Endodermal cell (in vitro differentiated cells): ENCODE results near the gene SNAI1. TPM values are rescaled to one million over a fixed set of nuclear protein-coding genes. Genes with fewer than 3 reads are reported as not detected.

Source experiments
- DNase-seq: peaks from one replicate; pipeline ENCODE4 v3.0.0-alpha.2; 2017
- H3K27ac ChIP-seq: 2 replicates; pipeline ENCODE4 v1.5.1; 2013; ENCODE audit warnings: mild to moderate bottlenecking, low read depth, low read length, moderate library complexity
- H3K27me3 ChIP-seq: 2 replicates; pipeline ENCODE4 v1.6.1; 2013; ENCODE audit warnings: mild to moderate bottlenecking, low read length, moderate library complexity; ENCODE audit not compliant: insufficient read depth, control insufficient read depth, poor library complexity, severe bottlenecking
- H3K36me3 ChIP-seq: 2 replicates; pipeline ENCODE4 v1.7.0; 2013; ENCODE audit warnings: mild to moderate bottlenecking, low read length, moderate library complexity; ENCODE audit not compliant: control insufficient read depth, insufficient read depth
- H3K4me1 ChIP-seq: one replicate; pipeline ENCODE4 v1.7.0; 2013; ENCODE audit warnings: low read length; ENCODE audit not compliant: control insufficient read depth, insufficient read depth
- H3K4me3 ChIP-seq: 2 replicates; pipeline ENCODE4 v1.5.1; 2013; ENCODE audit warnings: mild to moderate bottlenecking, low read length, moderate library complexity
- H3K9ac ChIP-seq: 2 replicates; pipeline ENCODE4 v1.6.1; 2013; ENCODE audit warnings: mild to moderate bottlenecking, low read length, moderate library complexity; ENCODE audit not compliant: poor library complexity, severe bottlenecking; ENCODE audit errors: extremely low read depth
- H3K9me3 ChIP-seq: 2 replicates; pipeline ENCODE4 v1.6.1; 2013; ENCODE audit warnings: mild to moderate bottlenecking, low read length, moderate library complexity; ENCODE audit not compliant: control insufficient read depth
- H3K27ac Mint-ChIP-seq: 2 replicates; pipeline ENCODE4 v1.8.0; 2020; ENCODE audit warnings: mixed read lengths
- H3K27me3 Mint-ChIP-seq: 2 replicates; pipeline ENCODE4 v1.8.0; 2021; ENCODE audit warnings: mild to moderate bottlenecking, mixed read lengths; ENCODE audit not compliant: insufficient read depth
- H3K36me3 Mint-ChIP-seq: 2 replicates; pipeline ENCODE4 v1.8.0; 2020; ENCODE audit warnings: low read depth, mixed read lengths
- H3K4me1 Mint-ChIP-seq: 2 replicates; pipeline ENCODE4 v1.8.0; 2020; ENCODE audit warnings: mixed read lengths
- H3K4me3 Mint-ChIP-seq: 2 replicates; pipeline ENCODE4 v1.8.0; 2020; ENCODE audit warnings: mild to moderate bottlenecking, moderate library complexity, mixed read lengths
- H3K9me3 Mint-ChIP-seq: 2 replicates; pipeline ENCODE4 v1.8.0; 2020; ENCODE audit warnings: mild to moderate bottlenecking, mixed read lengths
- WGBS, 2 experiments: methylation state at CpG; one replicate each; pipeline versions ENCODE4 v1.1.5 to v1.1.7; 2013; ENCODE audit warnings: missing lambda C conversion rate in 2 of 2, mixed read lengths in 1 of 2; ENCODE audit not compliant: insufficient coverage in 1 of 2, insufficient read length in 1 of 2; 5-methylcytosine and 5-hydroxymethylcytosine counted together
- total RNA-seq, 2 donors: library from RNA; stranded (reverse); fragmentation: NEBNext Ultra II Directional in 1 of 2; extraction: Animal tissue kit (Norgen Biotek cat#: 25700) in 1 of 2; gene quantifications; 2 replicates in 1 of 2; 3 replicates in 1 of 2; pipeline ENCODE4 v1.2.1, GENCODE V29; 2021
- TF ChIP-seq, protein P1 (sequence below): fragments of 200-600 bp; sonication (generic); conservative IDR thresholded peaks from 2 replicates; pipeline ENCODE4 v1.5.0; 2021; ENCODE audit warnings: antibody characterized with exemption, mild to moderate bottlenecking

Gene SNAI1
- total RNA-seq, 2 donors from 2014 or later: 10.6 to 13.1 TPM

DNA sequence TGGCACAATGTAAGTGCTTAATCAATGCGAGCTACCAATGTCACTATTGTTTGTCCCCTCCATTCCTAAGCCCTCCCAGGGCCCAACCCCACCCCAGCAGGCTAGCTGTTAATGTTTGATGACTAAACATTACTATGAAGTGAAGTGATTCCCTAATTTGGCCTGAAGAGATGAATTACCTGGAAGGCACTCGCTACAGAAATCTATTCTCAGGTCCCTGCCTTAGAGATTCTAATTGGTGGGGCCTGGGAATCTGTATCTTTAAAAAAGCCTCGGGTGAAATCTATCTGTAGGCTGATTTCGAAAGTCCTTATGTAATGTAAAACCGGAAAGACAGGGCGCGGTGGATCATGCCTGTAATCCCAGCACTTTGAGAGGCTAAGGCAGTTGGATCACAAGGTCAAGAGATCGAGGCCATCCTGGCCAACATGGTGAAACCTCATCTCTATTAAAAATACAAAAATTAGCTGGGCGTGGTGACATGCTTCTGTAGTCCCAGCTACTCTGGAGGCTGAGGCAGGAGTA is 16.9 kb upstream of the SNAI1 start:
- WGBS, 2 experiments: 92 to 97% methylated on average over 8 of the region's 9 CpGs
- H3K4me3 Mint-ChIP-seq: no peak overlapping the region
- Histone ChIP-seq H3K4me3 (no peak overlapping the region), H3K36me3 (no peaks in the 10 kb centered on the region), H3K9ac (no peak overlapping the region), H3K9me3 (peaks cover 5% of the 10 kb centered on the region), H3K4me1 (no peaks in the 10 kb centered on the region), H3K27me3 (no peaks in the 10 kb centered on the region), H3K27ac (no peak overlapping the region)
- no peak overlapping the region for H3K27ac Mint-ChIP-seq
- H3K27me3 Mint-ChIP-seq: no peaks in the 10 kb centered on the region
- peaks cover 4% of the 10 kb centered on the region for H3K36me3 Mint-ChIP-seq
- H3K9me3 Mint-ChIP-seq: peaks cover 1% of the 10 kb centered on the region
- peaks cover 19% of the 10 kb centered on the region for H3K4me1 Mint-ChIP-seq
- DNase-seq: no peak
- TF ChIP-seq, protein P1, sequence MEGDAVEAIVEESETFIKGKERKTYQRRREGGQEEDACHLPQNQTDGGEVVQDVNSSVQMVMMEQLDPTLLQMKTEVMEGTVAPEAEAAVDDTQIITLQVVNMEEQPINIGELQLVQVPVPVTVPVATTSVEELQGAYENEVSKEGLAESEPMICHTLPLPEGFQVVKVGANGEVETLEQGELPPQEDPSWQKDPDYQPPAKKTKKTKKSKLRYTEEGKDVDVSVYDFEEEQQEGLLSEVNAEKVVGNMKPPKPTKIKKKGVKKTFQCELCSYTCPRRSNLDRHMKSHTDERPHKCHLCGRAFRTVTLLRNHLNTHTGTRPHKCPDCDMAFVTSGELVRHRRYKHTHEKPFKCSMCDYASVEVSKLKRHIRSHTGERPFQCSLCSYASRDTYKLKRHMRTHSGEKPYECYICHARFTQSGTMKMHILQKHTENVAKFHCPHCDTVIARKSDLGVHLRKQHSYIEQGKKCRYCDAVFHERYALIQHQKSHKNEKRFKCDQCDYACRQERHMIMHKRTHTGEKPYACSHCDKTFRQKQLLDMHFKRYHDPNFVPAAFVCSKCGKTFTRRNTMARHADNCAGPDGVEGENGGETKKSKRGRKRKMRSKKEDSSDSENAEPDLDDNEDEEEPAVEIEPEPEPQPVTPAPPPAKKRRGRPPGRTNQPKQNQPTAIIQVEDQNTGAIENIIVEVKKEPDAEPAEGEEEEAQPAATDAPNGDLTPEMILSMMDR: no peak

DNA sequence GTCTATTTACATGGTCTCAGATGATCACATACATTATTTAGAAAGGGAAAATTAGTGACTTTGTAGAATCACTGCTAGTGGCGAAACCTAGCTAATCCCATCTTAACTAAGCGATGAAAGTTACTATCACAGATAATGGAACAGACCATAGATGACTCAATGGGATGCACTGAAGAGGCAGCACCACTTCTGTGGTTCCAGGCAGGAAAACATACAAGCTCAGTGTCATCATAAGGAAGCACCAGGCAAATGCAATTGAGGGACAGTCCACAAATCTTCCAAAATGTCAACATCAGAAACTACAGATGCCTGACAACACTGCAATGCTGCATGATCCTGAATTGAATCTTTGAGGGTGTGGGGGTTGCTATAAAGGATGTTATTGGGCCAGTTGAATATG is 15.9 kb upstream of the SNAI1 start:
- Mint-ChIP-seq H3K4me1 (peaks cover 19% of the 10 kb centered on the region), H3K27me3 (no peaks in the 10 kb centered on the region), H3K36me3 (no peaks in the 10 kb centered on the region), H3K27ac (no peak overlapping the region), H3K4me3 (no peak overlapping the region), H3K9me3 (no peaks in the 10 kb centered on the region)
- TF ChIP-seq, protein P1: no peak
- Histone ChIP-seq H3K9ac (no peak overlapping the region), H3K36me3 (no peaks in the 10 kb centered on the region), H3K27me3 (no peaks in the 10 kb centered on the region), H3K9me3 (no peaks in the 10 kb centered on the region), H3K4me1 (no peaks in the 10 kb centered on the region), H3K4me3 (no peak overlapping the region), H3K27ac (no peak overlapping the region)
- WGBS, 2 experiments: 97 to 100% methylated on average over 2 of the region's 2 CpGs
- DNase-seq: no peak

DNA sequence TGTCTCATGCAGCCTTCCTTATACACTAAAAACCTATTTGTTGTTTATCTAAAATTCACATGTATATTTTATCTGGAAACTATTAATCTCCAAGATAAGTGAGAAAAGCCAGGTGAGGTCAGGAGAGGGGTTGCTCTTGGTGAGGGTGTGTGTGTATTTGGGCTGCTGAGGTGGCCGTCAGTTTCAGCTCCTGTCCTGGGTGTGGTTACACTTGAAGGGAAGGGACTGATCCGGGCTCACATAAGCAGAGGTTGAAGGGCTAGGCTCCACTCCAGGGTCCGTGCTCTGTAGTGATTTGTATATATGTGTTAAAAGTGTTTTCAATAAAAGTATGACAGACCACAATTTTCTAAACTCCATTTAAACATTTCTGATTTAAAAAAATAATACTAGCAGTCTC is 13.5 kb upstream of the SNAI1 start:
- Mint-ChIP-seq H3K9me3 (no peaks in the 10 kb centered on the region), H3K36me3 (no peaks in the 10 kb centered on the region), H3K4me3 (no peak overlapping the region), H3K27me3 (no peaks in the 10 kb centered on the region), H3K27ac (peak overlapping the region; percentile 59), H3K4me1 (peaks cover 19% of the 10 kb centered on the region)
- no peaks in the 10 kb centered on the region for H3K9me3 ChIP-seq
- DNase-seq: no peak
- no peak overlapping the region for H3K27ac ChIP-seq
- WGBS, 2 experiments: 88% methylated on average over 2 of the region's 3 CpGs; no CpG with 5 or more reads in 1 of the 2 experiments
- H3K36me3 ChIP-seq: no peaks in the 10 kb centered on the region
- H3K4me1 ChIP-seq: no peaks in the 10 kb centered on the region
- TF ChIP-seq, protein P1: no peak
- no peak overlapping the region for H3K4me3 ChIP-seq
- H3K27me3 ChIP-seq: no peaks in the 10 kb centered on the region
- H3K9ac ChIP-seq: no peak overlapping the region
